GM12892 (cell line): ENCODE results near the gene GNPTG.

Experiments
- POLR2A ChIP-seq: IDR thresholded peaks from 2 replicates; pipeline ENCODE4 v1.6.1; 2011; ENCODE audit warnings: low read depth, low read length, control low read depth
- POLR2AphosphoS5 ChIP-seq: IDR thresholded peaks from 2 replicates; pipeline ENCODE4 v1.6.1; 2011; ENCODE audit warnings: low read depth, low read length, control low read depth

GRCh38 chr16:1383556-1383955 lies 31.8 kb downstream of the GNPTG start:
- TF ChIP-seq POLR2A (no peak), POLR2AphosphoS5 (no peak)
